GM21825 (cell line): ENCODE results near the gene PGAP2.

Source experiments
- ATAC-seq: cut with Tn5 transposase; IDR thresholded peaks from one replicate; pipeline ENCODE4 v1.9.1; 2021; ENCODE audit warnings: mild to moderate bottlenecking, moderate library complexity; ENCODE audit not compliant: unreplicated experiment

PGAP2 gene

GRCh38 chr11:3831378-3832239 lies 23.2 kb downstream of the PGAP2 start:
- ATAC-seq = no peak

- no peak for ATAC-seq
Observed at GRCh38 chr11:3832816-3833215, 24.5 kb downstream of the PGAP2 start.

- no peak for ATAC-seq
Observed at GRCh38 chr11:3833449-3833848, 25.1 kb downstream of the PGAP2 start.

GRCh38 chr11:3834349-3834663 lies 25.9 kb downstream of the PGAP2 start:
- ATAC-seq = no peak

GRCh38 chr11:3834664-3835461 lies 26.5 kb downstream of the PGAP2 start:
- no peak for ATAC-seq

- no peak for ATAC-seq
Observed at GRCh38 chr11:3835751-3836150, 27.4 kb downstream of the PGAP2 start.

- ATAC-seq = no peak
Observed at GRCh38 chr11:3836903-3837302, 28.5 kb downstream of the PGAP2 start.

GRCh38 chr11:3837793-3838192 lies 29.4 kb downstream of the PGAP2 start:
- ATAC-seq = no peak

GRCh38 chr11:3838504-3838903 lies 30.1 kb downstream of the PGAP2 start:
- no peak for ATAC-seq

- no peak for ATAC-seq
Observed at GRCh38 chr11:3840004-3840869, 31.9 kb downstream of the PGAP2 start.

- peak; percentile 53 for ATAC-seq
Observed at GRCh38 chr11:3840870-3841425, 32.6 kb downstream of the PGAP2 start, which contains the start of gene RHOG. Gene RHOG (minus strand): TSS chr11:3840959. CDS start chr11:3828138, 12,821 bp downstream.

- ATAC-seq = peak; percentile 46
Observed at GRCh38 chr11:3841426-3842350, 33.3 kb downstream of the PGAP2 start.

GRCh38 chr11:3843326-3843725 lies 35.0 kb downstream of the PGAP2 start:
- no peak for ATAC-seq

GRCh38 chr11:3845246-3845645 lies 36.9 kb downstream of the PGAP2 start:
- no peak for ATAC-seq

GRCh38 chr11:3845670-3846069 lies 37.3 kb downstream of the PGAP2 start:
- no peak for ATAC-seq

- peak; percentile 43 for ATAC-seq
Observed at GRCh38 chr11:3849297-3849874, 41.0 kb downstream of the PGAP2 start.

- ATAC-seq = no peak
Observed at GRCh38 chr11:3853545-3853842, 45.1 kb downstream of the PGAP2 start.

- ATAC-seq = peak; percentile 39
Observed at GRCh38 chr11:3853899-3854659, 45.7 kb downstream of the PGAP2 start.

GRCh38 chr11:3854660-3854976 lies 46.3 kb downstream of the PGAP2 start:
- ATAC-seq = no peak
